GM23338 (cell line): ENCODE data around the gene PPP2R2B. TPM values are rescaled to one million over a fixed set of nuclear protein-coding genes. Genes with fewer than 3 reads are reported as not detected.
A peak's percentile ranks its signal among the peaks of the same experiment; 100 is the strongest.

Experiments used
- ATAC-seq: fragments of 200-7000 bp; cut with Tn5 transposase; 3 replicates; pipeline ENCODE4 v1.9.1; 2020
- DNase-seq: peaks from one replicate; pipeline ENCODE4 v3.0.0-alpha.2; 2015; ENCODE audit warnings: low spot score
- H2AFZ ChIP-seq: fragments of 200-600 bp; sonication (generic); 2 replicates; pipeline ENCODE4 v1.8.0; 2016; ENCODE audit warnings: antibody characterized with exemption, mild to moderate bottlenecking, moderate library complexity
- H3F3A ChIP-seq: fragments of 200-600 bp; sonication (generic); replicated peaks from 2 replicates; pipeline ENCODE4 v1.8.0; 2017; ENCODE audit warnings: antibody characterized with exemption, mixed run types, low read depth
- H3K27ac ChIP-seq: fragments of 200-600 bp; sonication (generic); 2 replicates; pipeline ENCODE4 v1.6.1; 2016; ENCODE audit warnings: low read depth
- H3K27me3 ChIP-seq: fragments of 200-600 bp; sonication (generic); 2 replicates; pipeline ENCODE4 v1.8.0; 2016; ENCODE audit warnings: mild to moderate bottlenecking, mixed run types, moderate library complexity; ENCODE audit not compliant: insufficient read depth
- H3K36me3 ChIP-seq: fragments of 200-600 bp; sonication (generic); 2 replicates; pipeline ENCODE4 v1.8.0; 2016; ENCODE audit warnings: mild to moderate bottlenecking; ENCODE audit not compliant: insufficient read depth
- H3K4me1 ChIP-seq: fragments of 200-600 bp; sonication (generic); 2 replicates; pipeline ENCODE4 v1.8.0; 2016; ENCODE audit warnings: mild to moderate bottlenecking, moderate library complexity; ENCODE audit not compliant: insufficient read depth
- H3K4me2 ChIP-seq: fragments of 200-600 bp; sonication (generic); 2 replicates; pipeline ENCODE4 v1.7.1; 2017; ENCODE audit warnings: mixed run types
- H3K4me3 ChIP-seq: fragments of 200-600 bp; sonication (generic); 2 replicates; pipeline ENCODE4 v1.6.1; 2016; ENCODE audit warnings: mixed run types
- H3K79me2 ChIP-seq: fragments of 200-600 bp; sonication (generic); replicated peaks from 2 replicates; pipeline ENCODE4 v1.8.0; 2017; ENCODE audit warnings: mild to moderate bottlenecking; ENCODE audit not compliant: insufficient read depth
- H3K9me2 ChIP-seq: fragments of 200-600 bp; sonication (generic); 2 replicates; pipeline ENCODE4 v1.8.0; 2017; ENCODE audit not compliant: insufficient read depth
- H4K20me1 ChIP-seq: fragments of 200-600 bp; sonication (generic); replicated peaks from 2 replicates; pipeline ENCODE4 v1.8.0; 2017; ENCODE audit warnings: mild to moderate bottlenecking; ENCODE audit not compliant: insufficient read depth
- H3K27ac Mint-ChIP-seq: 2 replicates; pipeline ENCODE4 v1.8.0; 2020; ENCODE audit warnings: inconsistent platforms, mild to moderate bottlenecking, moderate library complexity, mixed read lengths
- H3K27me3 Mint-ChIP-seq: 3 replicates; pipeline ENCODE4 v1.8.0; 2022; ENCODE audit warnings: low read depth, mild to moderate bottlenecking, moderate library complexity, mixed read lengths, inconsistent platforms; ENCODE audit not compliant: insufficient read depth, poor library complexity
- H3K36me3 Mint-ChIP-seq: 3 replicates; pipeline ENCODE4 v1.8.0; 2021; ENCODE audit warnings: low read depth, mild to moderate bottlenecking, inconsistent platforms, moderate library complexity, mixed read lengths
- H3K4me1 Mint-ChIP-seq: 3 replicates; pipeline ENCODE4 v1.8.0; 2020; ENCODE audit warnings: mild to moderate bottlenecking, inconsistent platforms, mixed read lengths
- H3K4me3 Mint-ChIP-seq: 3 replicates; pipeline ENCODE4 v1.8.0; 2021; ENCODE audit warnings: moderate library complexity, mild to moderate bottlenecking, inconsistent platforms, mixed read lengths
- H3K9me3 Mint-ChIP-seq: 3 replicates; pipeline ENCODE4 v1.8.0; 2020; ENCODE audit warnings: moderate library complexity, mild to moderate bottlenecking, inconsistent platforms, mixed read lengths
- CREB1 ChIP-seq: fragments of 250-450 bp; sonication (Bioruptor Pico); IDR thresholded peaks from 2 replicates; pipeline ENCODE4 v1.5.0; 2020; ENCODE audit warnings: low read depth, mild to moderate bottlenecking, moderate library complexity
- CTCF ChIP-seq, 2 experiments: fragments of 200-600 bp in 1 of 2; sonication (generic) in 1 of 2; conservative IDR thresholded peaks; 2 replicates each; pipeline versions ENCODE4 v1.5.1 to v1.6.1; 2016 to 2017; ENCODE audit warnings: antibody characterized with exemption in 2 of 2, low read depth in 2 of 2, mild to moderate bottlenecking in 2 of 2, moderate library complexity in 1 of 2
- NANOG ChIP-seq: IDR thresholded peaks from 2 replicates; pipeline ENCODE4 v1.6.1; 2016; ENCODE audit warnings: antibody characterized with exemption, borderline replicate concordance
- REST ChIP-seq: IDR thresholded peaks from one replicate; pipeline ENCODE4 v1.6.1; 2018; ENCODE audit warnings: antibody characterized with exemption; ENCODE audit not compliant: unreplicated experiment
- STAT1 ChIP-seq: IDR thresholded peaks from one replicate; pipeline ENCODE4 v1.6.1; 2016; ENCODE audit warnings: antibody characterized with exemption; ENCODE audit not compliant: unreplicated experiment
- ZNF462 ChIP-seq: fragments of 250-450 bp; sonication (Bioruptor Pico); IDR thresholded peaks from 2 replicates; pipeline ENCODE4 v1.5.0; 2020; ENCODE audit warnings: mild to moderate bottlenecking, moderate library complexity
- polyA plus RNA-seq: library from polyadenylated mRNA; unstranded; fragments of >200 nt; fragmentation: Nextera tagmentation; extraction: Ambion mirVana; gene quantifications from 2 replicates; pipeline ENCODE4 v1.2.1, GENCODE V29; 2016
- total RNA-seq: library from RNA; depleted of rRNA; stranded (reverse); fragments of >200 nt; shearing (Covaris generic); gene quantifications from 2 replicates; pipeline ENCODE4 v1.2.3, GENCODE V29; 2014

The PPP2R2B gene
- total and polyA plus RNA-seq, 2 experiments from 2014 or later: 21.3 to 33.9 TPM

GRCh38 chr5:146745931-146746577 lies 132.5 kb downstream of the PPP2R2B start:
- Mint-ChIP-seq H3K27ac (no peak overlapping the region), H3K36me3 (peaks cover 12% of the 10 kb centered on the region; the same call in 2 of the 3 replicates)

More at GRCh38 chr5:146745931-146746577, 132.5 kb downstream of the PPP2R2B start:
- no peaks in the 10 kb centered on the region for H4K20me1 ChIP-seq
- H3K9me2 ChIP-seq: no peaks in the 10 kb centered on the region; the same call in 1 of the 2 replicates
- no peaks in the 10 kb centered on the region for H3K79me2 ChIP-seq
- Mint-ChIP-seq H3K9me3 (peaks cover 11% of the 10 kb centered on the region; the same call in 2 of the 3 replicates), H3K4me1 (peaks cover 10% of the 10 kb centered on the region), H3K4me3 (no peak overlapping the region), H3K27me3 (peaks cover 3% of the 10 kb centered on the region)
- peak overlapping the region; percentile 52 for H3K27ac ChIP-seq
- ATAC-seq (no peak), DNase-seq (no peak)
- no peak overlapping the region for H3K4me2 ChIP-seq
- H3K27me3 ChIP-seq: no peaks in the 10 kb centered on the region
- H2AFZ ChIP-seq: no peak overlapping the region
- no peak overlapping the region for H3K4me3 ChIP-seq
- H3K36me3 ChIP-seq: no peaks in the 10 kb centered on the region
- TF ChIP-seq CREB1 (CRISPR knock-in tag) (no peak), REST (no peak), STAT1 (no peak), ZNF462 (CRISPR knock-in tag) (no peak), CTCF (conservative IDR thresholded peaks at IDR 0.05; ENCODE audit: low read depth in 2 of 2) (no peak), NANOG (no peak)
- no peaks in the 10 kb centered on the region for H3F3A ChIP-seq
- H3K4me1 ChIP-seq: peaks cover 9% of the 10 kb centered on the region
